NB4 (cell line): ENCODE measurements around the gene LMAN2.

Experiments
- POLR2A ChIP-seq: IDR thresholded peaks from 2 replicates; pipeline ENCODE4 v1.6.1; 2011; ENCODE audit warnings: mild to moderate bottlenecking; ENCODE audit not compliant: insufficient read length; ENCODE audit errors: extremely low read depth
- TF ChIP-seq, protein P1 (sequence below): IDR thresholded peaks from one replicate; pipeline ENCODE4 v1.5.1; 2012; ENCODE audit warnings: low read depth, low read length
- TF ChIP-seq, protein P2 (sequence below): IDR thresholded peaks from 2 replicates; pipeline ENCODE4 v1.6.1; 2011; ENCODE audit warnings: low read depth, low read length

DNA sequence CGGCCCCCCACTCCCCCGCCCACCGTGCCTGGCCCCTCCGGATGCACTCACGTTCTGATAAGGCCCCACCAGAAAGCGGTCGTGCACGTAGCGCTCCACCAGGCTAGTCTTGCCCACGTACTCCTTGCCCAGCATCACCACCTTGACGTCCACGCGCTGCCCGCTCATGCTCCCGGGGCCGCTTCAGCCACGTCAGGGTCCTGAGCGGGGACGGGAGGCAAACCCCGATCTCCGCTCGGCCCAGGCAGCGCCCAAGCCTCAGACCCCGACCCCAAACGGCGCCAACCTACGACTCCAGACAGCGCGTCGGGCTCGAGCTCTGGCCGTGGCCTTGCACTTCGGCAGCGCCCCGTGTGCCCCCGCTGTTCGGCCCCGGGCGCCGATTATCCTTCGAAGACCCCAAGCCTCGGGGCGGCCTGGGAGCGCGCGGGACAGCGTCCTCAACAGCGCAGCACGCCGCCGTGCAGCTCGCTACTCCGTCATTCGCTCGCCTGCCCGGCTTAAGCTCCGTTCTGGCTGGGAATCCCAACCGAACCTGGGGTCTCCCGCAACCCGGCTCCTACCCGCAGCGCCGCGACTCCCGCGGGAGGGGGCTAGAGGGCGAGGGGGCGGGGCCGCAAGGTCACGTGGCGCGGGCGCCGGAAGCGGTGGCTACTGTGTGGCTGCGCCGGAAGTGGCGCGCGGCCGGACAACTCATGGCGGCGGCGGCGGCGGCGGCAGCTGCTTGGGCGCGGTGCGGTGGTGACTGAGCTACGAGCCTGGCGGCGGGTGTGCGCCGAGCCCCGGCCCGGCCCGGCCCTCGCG is 48.1 kb downstream of the LMAN2 start, which contains the start of the genes PRELID1 and RAB24:
- TF ChIP-seq, protein P1, sequence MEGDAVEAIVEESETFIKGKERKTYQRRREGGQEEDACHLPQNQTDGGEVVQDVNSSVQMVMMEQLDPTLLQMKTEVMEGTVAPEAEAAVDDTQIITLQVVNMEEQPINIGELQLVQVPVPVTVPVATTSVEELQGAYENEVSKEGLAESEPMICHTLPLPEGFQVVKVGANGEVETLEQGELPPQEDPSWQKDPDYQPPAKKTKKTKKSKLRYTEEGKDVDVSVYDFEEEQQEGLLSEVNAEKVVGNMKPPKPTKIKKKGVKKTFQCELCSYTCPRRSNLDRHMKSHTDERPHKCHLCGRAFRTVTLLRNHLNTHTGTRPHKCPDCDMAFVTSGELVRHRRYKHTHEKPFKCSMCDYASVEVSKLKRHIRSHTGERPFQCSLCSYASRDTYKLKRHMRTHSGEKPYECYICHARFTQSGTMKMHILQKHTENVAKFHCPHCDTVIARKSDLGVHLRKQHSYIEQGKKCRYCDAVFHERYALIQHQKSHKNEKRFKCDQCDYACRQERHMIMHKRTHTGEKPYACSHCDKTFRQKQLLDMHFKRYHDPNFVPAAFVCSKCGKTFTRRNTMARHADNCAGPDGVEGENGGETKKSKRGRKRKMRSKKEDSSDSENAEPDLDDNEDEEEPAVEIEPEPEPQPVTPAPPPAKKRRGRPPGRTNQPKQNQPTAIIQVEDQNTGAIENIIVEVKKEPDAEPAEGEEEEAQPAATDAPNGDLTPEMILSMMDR: no peak
- TF ChIP-seq, protein P2, sequence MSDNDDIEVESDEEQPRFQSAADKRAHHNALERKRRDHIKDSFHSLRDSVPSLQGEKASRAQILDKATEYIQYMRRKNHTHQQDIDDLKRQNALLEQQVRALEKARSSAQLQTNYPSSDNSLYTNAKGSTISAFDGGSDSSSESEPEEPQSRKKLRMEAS: peak; percentile 88
- TF ChIP-seq POLR2A: peak; percentile 71
